Choroid plexus epithelial cell (primary cell): Measurements from ENCODE around the gene CD33.

ENCODE experiments used
- DNase-seq: peaks from one replicate; pipeline ENCODE4 v3.0.0-alpha.2; 2010; ENCODE audit warnings: low read depth
- H3K4me3 ChIP-seq: 2 replicates; pipeline ENCODE4 v1.5.1; 2011; ENCODE audit warnings: low read depth, mild to moderate bottlenecking, control low read depth, low read length, moderate library complexity
- CTCF ChIP-seq: conservative IDR thresholded peaks from 2 replicates; pipeline ENCODE4 v1.5.1; 2011; ENCODE audit warnings: low read depth, mild to moderate bottlenecking, control low read depth, inconsistent platforms, low read length, moderate library complexity

CD33 gene

DNA sequence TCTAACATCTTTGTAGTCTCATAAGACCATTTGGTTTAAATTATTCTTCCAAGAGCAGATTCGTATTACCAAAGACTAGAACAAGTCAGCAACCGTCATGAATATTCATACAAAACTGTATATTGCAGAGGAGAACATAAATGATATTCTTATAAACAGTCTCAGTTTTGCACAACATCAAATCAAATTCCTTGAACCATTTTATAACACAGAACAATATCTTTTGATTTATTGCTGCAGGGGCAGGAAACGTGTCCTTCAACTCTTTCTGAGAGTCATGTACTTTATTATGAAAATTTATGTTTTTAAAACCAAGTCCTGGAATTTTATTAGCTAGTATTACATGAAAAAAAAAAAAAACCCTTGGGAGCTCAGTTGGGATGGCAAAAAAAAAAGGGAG is 52.2 kb downstream of the CD33 start:
- TF ChIP-seq CTCF: no peak
- no peak overlapping the region for H3K4me3 ChIP-seq
- DNase-seq: no peak

DNA sequence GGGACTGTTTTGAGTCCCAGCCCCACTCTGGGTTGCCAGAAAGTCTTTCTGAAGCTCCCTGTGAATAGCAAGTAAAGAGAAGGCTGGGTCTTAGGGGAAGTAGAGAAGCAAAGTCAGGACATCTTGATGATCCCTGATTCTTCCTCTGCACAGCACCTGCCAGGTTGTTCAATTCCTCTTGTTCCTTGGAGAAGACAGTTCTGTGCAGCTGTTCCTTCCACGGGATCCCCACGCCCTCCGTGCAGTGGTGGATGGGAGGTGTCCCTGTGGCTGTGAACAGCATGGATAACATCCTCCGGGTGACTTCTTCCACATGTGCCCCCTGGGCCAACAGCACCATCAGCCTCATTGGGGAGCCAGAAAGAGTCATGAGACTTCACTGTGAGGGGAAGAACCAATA is 57.5 kb downstream of the CD33 start:
- no peak for TF ChIP-seq CTCF
- no peak overlapping the region for H3K4me3 ChIP-seq
- no peak for DNase-seq

GRCh38 chr19:51285682-51286081 is 60.8 kb downstream of the CD33 start:
- no peak for TF ChIP-seq CTCF

More at GRCh38 chr19:51285682-51286081, 60.8 kb downstream of the CD33 start:
- no peak for DNase-seq
- H3K4me3 ChIP-seq: no peak overlapping the region
